ENCODE results near the gene ADGRG7.
"Not testable (repeated sequence)": the region's sequence is repeated elsewhere in the genome, so short reads cannot be mapped to it uniquely, and the experiment has no call there.

ADGRG7 gene

GRCh38 chr3:100647171-100647570, 37.8 kb downstream of the ADGRG7 start:
- TF ChIP-seq POLR2A (IDR thresholded peaks at IDR 0.05; ENCODE audit: low read length), result no peak
- TF ChIP-seq GATA1 (IDR thresholded peaks at IDR 0.05; ENCODE audit: low read depth, low read length), result no peak
- no peak for DNase-seq

- TF ChIP-seq GATA1 (IDR thresholded peaks at IDR 0.05; ENCODE audit: low read depth, low read length) (no peak), POLR2A (IDR thresholded peaks at IDR 0.05; ENCODE audit: low read length) (no peak)
- DNase-seq, result no peak
Measured at GRCh38 chr3:100647657-100648056, 38.3 kb downstream of the ADGRG7 start.

GRCh38 chr3:100650651-100651619, 41.5 kb downstream of the ADGRG7 start:
- DNase-seq, result peak in 1 of 2 experiments; percentile 3
- TF ChIP-seq GATA1 (IDR thresholded peaks at IDR 0.05; ENCODE audit: low read depth, low read length) (no peak), POLR2A (IDR thresholded peaks at IDR 0.05; ENCODE audit: low read length) (no peak)

GRCh38 chr3:100653604-100654294, 44.3 kb downstream of the ADGRG7 start:
- no peak for DNase-seq
- no peak for TF ChIP-seq POLR2A (IDR thresholded peaks at IDR 0.05; ENCODE audit: low read length)
- no peak for TF ChIP-seq GATA1 (IDR thresholded peaks at IDR 0.05; ENCODE audit: low read depth, low read length)

- DNase-seq, result no peak
- TF ChIP-seq POLR2A (IDR thresholded peaks at IDR 0.05; ENCODE audit: low read length), result no peak
- no peak for TF ChIP-seq GATA1 (IDR thresholded peaks at IDR 0.05; ENCODE audit: low read depth, low read length)
Measured at GRCh38 chr3:100656945-100657344, 47.5 kb downstream of the ADGRG7 start.

GRCh38 chr3:100661294-100661693, 51.9 kb downstream of the ADGRG7 start:
- DNase-seq, result not testable (repeated sequence)

- DNase-seq, result no peak
- TF ChIP-seq GATA1 (IDR thresholded peaks at IDR 0.05; ENCODE audit: low read depth, low read length), result no peak
- no peak for TF ChIP-seq POLR2A (IDR thresholded peaks at IDR 0.05; ENCODE audit: low read length)
Measured at GRCh38 chr3:100662113-100662823, 52.9 kb downstream of the ADGRG7 start.

GRCh38 chr3:100665230-100665629, 55.8 kb downstream of the ADGRG7 start:
- TF ChIP-seq GATA1 (IDR thresholded peaks at IDR 0.05; ENCODE audit: low read depth, low read length) (no peak), POLR2A (IDR thresholded peaks at IDR 0.05; ENCODE audit: low read length) (no peak)

GRCh38 chr3:100666699-100667098, 57.3 kb downstream of the ADGRG7 start:
- not testable (repeated sequence) for DNase-seq

More at GRCh38 chr3:100665230-100665629, 55.8 kb downstream of the ADGRG7 start:
- no peak for DNase-seq

- DNase-seq, result not testable (repeated sequence)
Measured at GRCh38 chr3:100667316-100667715, 57.9 kb downstream of the ADGRG7 start.

GRCh38 chr3:100670995-100671394, 61.6 kb downstream of the ADGRG7 start:
- DNase-seq, result not testable (repeated sequence)

GRCh38 chr3:100681496-100681895, 72.1 kb downstream of the ADGRG7 start:
- TF ChIP-seq POLR2A (IDR thresholded peaks at IDR 0.05; ENCODE audit: low read length), result no peak
- TF ChIP-seq GATA1 (IDR thresholded peaks at IDR 0.05; ENCODE audit: low read depth, low read length), result no peak
- DNase-seq, result no peak

- DNase-seq, result peak in 1 of 2 experiments; percentile 5
- no peak for TF ChIP-seq POLR2A (IDR thresholded peaks at IDR 0.05; ENCODE audit: low read length)
- no peak for TF ChIP-seq GATA1 (IDR thresholded peaks at IDR 0.05; ENCODE audit: low read depth, low read length)
Measured at GRCh38 chr3:100682056-100682853, 72.9 kb downstream of the ADGRG7 start.

Measured in erythroblast (primary cell).